Muscle of leg (tissue), 11 donors: Measurements from ENCODE around the gene TTLL6. TPM values are rescaled to one million over a fixed set of nuclear protein-coding genes. Genes with fewer than 3 reads are reported as not detected.

ENCODE experiments used
- DNase-seq: peaks from one replicate; pipeline ENCODE4 v3.0.0; 2013
- H3K27ac ChIP-seq: one replicate; pipeline ENCODE4 v1.5.1; 2013; ENCODE audit warnings: mild to moderate bottlenecking, low read length, control low read depth
- H3K27me3 ChIP-seq: one replicate; pipeline ENCODE4 v1.6.1; 2013; ENCODE audit warnings: low read length; ENCODE audit not compliant: control insufficient read depth, insufficient read depth
- H3K36me3 ChIP-seq: one replicate; pipeline ENCODE4 v1.6.1; 2013; ENCODE audit warnings: low read length; ENCODE audit not compliant: control insufficient read depth, insufficient read depth
- H3K4me1 ChIP-seq: one replicate; pipeline ENCODE4 v1.6.1; 2013; ENCODE audit warnings: low read length; ENCODE audit not compliant: control insufficient read depth, insufficient read depth
- H3K4me3 ChIP-seq: one replicate; pipeline ENCODE4 v1.5.1; 2013; ENCODE audit warnings: low read length, control low read depth
- H3K9me3 ChIP-seq: replicated peaks from 2 replicates; pipeline ENCODE4 v1.6.1; 2013; ENCODE audit warnings: low read depth, low read length; ENCODE audit not compliant: control insufficient read depth
- WGBS: methylation state at CpG from one replicate; pipeline ENCODE4 v1.1.5; 2013; ENCODE audit warnings: missing lambda C conversion rate; ENCODE audit not compliant: insufficient coverage; 5-methylcytosine and 5-hydroxymethylcytosine counted together
- polyA plus RNA-seq, 8 donors: library from polyadenylated mRNA; unstranded; fragments of 120-200 nt; gene quantifications; one replicate each; pipeline versions ENCODE4 v1.2.1 to v1.2.3, GENCODE V29; 2013; ENCODE audit warnings: inconsistent platforms in 1 of 8, low replicate concordance in 1 of 8; ENCODE audit not compliant: insufficient read length in 8 of 8, insufficient read depth in 1 of 8
- total RNA-seq: library from RNA; stranded (reverse); fragments of 120-200 nt; gene quantifications from one replicate; pipeline ENCODE4 v1.2.4, GENCODE V29; 2013

The TTLL6 gene
- total and polyA plus RNA-seq, 9 donors = 0.25 to 0.62 TPM; not detected in 7

DNA sequence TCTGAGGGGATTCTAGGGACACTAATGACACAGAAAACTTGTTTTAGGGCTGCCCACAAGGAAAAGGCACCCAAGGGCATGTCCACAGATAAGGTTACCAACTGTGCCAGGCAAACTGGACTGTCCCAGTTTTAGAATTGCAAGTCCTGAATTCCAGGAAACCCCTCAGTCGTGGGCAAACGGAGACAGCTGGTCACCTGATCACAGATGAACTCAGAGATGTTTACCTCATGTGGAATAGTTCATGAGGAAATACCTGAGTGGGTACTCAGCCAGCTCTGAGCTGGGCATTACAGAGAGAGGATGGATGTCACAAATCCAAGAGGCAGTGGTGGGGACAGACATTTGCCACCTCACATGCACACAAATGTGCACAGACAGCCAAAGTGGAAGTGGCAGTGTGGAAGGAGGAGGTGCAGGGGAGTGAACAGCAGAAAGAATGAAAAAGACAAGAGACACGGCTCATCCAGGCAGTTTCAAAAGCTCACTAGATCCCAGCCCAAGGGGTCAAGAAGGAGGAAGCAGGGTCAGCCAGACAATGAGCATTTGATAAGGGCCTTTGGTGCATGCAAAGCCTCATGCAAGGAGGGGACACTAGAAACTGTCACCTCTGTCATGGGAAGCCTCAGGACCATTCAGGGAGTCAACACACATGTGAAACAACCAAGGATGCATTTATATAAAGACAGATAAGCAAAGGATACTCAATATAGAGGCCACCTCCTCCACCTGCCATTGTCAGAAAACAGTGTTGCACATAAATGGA, 24.8 kb downstream of the TTLL6 start:
- Histone ChIP-seq H3K27me3 (peaks cover 66% of the 10 kb centered on the region), H3K9me3 (no peaks in the 10 kb centered on the region), H3K36me3 (no peaks in the 10 kb centered on the region), H3K4me1 (no peaks in the 10 kb centered on the region), H3K4me3 (no peak overlapping the region), H3K27ac (no peak overlapping the region)
- DNase-seq = no peak
- 24% methylated on average over 3 of the region's 3 CpGs for WGBS

DNA sequence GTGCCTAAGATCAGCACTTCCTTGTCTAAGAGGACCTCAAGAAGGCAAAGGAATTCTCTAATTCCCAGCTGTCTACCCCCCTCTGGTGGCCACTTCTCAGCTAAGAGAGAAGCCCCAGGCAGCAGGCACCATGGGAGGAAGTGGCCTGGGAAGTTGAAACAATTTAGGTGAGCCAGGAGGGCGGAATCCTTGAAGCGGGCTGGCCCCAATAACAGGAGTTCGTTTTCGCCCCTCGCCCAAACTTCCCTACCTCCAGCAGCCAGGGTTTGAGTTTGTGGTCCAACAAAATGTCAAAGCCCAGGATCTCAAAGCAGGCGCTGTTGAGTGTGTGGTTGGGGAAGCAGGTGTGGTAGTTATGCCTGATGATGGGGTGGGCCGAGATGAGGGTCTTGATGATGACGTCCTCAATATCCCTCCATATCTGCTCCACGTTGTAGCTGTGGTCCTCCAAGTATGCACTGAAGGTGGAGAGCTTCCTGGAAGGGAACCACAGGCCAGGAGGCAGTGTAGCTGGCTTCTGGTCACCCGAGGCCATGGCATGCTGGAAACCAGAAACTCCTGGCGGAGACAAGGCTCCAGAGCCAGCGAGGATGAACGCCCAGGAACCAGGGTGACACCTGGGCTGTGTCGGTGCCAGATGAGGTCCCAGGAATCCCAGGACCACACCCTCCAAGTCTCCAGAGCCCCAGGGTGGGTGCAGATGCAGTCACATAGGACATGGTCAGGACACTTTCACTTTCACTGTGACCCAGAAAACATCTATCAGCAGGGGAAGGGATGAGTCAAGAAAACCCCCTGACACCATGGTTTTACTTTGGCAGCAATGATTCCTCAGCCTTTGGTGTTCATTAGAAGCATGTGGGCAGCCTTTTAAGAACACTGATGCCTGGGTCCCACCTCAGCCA, 25.6 kb downstream of the TTLL6 start:
- WGBS = 62% methylated on average over 6 of the region's 14 CpGs
- Histone ChIP-seq H3K4me1 (no peaks in the 10 kb centered on the region), H3K4me3 (no peak overlapping the region), H3K27ac (no peak overlapping the region), H3K9me3 (no peaks in the 10 kb centered on the region), H3K27me3 (peaks cover 66% of the 10 kb centered on the region), H3K36me3 (no peaks in the 10 kb centered on the region)
- DNase-seq = peak; percentile 86

DNA sequence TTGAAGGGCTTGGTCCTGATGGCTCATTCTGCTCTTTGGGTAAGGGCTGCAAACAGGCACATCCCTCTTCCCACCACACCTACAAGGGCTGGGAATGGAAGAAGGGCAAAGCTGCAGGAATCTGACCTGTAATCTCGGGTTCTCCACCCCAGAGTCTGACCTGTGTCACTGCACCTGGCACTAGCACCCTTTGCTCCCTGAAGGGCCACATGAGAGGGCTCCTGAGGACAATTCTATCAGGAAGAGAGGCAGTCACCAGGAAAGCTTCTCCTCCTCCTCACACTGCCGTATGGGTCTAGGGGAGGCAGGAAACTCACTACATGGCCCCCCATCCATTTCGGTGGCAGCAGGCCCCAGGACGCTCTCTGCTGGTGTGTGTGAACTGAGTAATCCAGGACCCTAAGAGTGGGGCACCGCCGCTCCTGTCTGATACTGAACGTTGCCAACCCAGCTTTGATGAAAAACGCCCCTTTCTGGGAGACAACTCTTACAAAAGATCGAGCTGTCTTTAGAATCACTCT, 26.4 kb downstream of the TTLL6 start:
- H3K9me3 ChIP-seq = no peaks in the 10 kb centered on the region
- no peak for DNase-seq
- no peak overlapping the region for H3K4me3 ChIP-seq
- H3K27ac ChIP-seq = no peak overlapping the region
- H3K27me3 ChIP-seq = peaks cover 70% of the 10 kb centered on the region
- no peaks in the 10 kb centered on the region for H3K36me3 ChIP-seq
- WGBS = 27% methylated on average over 6 of the region's 9 CpGs
- H3K4me1 ChIP-seq = no peaks in the 10 kb centered on the region

DNA sequence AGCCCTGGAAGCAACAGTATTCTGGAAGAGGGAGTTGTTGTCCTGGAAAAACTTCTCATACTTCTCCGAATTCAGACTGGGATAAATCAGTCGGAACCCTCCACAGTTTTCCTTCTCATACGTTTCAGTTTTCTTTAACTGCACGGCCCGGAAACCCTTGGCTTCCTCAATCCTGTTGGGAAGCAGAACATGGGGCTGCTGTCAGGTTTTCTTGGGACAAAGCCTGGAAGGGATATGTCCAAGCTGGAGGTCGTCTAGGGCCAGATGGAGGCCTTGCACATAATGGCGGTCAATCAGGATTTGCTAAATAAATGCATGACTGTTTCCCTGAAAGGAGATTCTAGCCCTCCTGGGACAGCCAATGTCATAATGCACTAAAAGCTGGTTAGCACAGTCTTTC, 29.2 kb downstream of the TTLL6 start:
- H3K4me3 ChIP-seq = no peak overlapping the region
- H3K27me3 ChIP-seq = peaks cover 52% of the 10 kb centered on the region
- no peaks in the 10 kb centered on the region for H3K36me3 ChIP-seq
- peak; percentile 80 for DNase-seq
- WGBS = 58% methylated on average over 4 of the region's 7 CpGs
- no peaks in the 10 kb centered on the region for H3K4me1 ChIP-seq
- no peak overlapping the region for H3K27ac ChIP-seq
- H3K9me3 ChIP-seq = no peaks in the 10 kb centered on the region

DNA sequence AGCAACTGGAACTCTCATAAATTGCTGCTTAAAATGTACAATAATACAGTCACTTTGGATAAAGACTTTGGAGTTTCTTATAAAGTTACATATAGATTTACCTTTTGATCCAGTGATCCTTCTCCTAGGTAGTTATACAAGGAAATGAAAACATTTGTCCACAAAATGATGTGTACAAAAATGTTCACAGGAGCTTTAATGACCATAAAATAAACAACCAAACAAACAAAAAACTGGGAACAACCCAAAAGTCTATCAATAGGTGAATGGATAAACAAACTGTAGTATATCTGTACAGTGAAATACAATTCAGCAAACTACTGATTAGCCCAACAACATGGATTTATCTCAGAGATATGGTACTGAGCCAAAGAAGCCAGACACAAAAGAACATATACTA, 37.6 kb downstream of the TTLL6 start:
- H3K4me3 ChIP-seq = no peak overlapping the region
- H3K9me3 ChIP-seq = no peaks in the 10 kb centered on the region
- H3K36me3 ChIP-seq = no peaks in the 10 kb centered on the region
- peaks cover 8% of the 10 kb centered on the region for H3K27me3 ChIP-seq
- H3K27ac ChIP-seq = no peak overlapping the region
- no peak for DNase-seq
- H3K4me1 ChIP-seq = no peaks in the 10 kb centered on the region

DNA sequence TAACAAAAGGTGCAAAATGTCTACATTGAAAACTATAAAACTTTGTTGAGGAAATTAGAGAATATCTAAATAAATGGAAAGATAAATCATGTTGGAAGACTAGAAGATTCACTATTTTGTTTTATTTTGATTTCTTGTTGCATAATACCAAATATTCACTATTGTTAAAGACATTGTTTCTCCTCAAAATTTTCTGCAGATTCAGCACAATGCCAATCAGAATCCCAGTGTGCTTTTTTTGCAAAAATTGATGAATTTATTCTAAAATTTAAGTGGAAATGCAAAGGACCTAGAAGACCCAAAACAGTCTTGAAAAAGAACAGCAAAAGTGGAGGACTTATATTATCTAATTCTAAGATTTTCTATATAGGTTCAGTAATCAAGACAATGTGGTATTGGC, 40.4 kb downstream of the TTLL6 start:
- no peak for DNase-seq
- H3K36me3 ChIP-seq = no peaks in the 10 kb centered on the region
- no peaks in the 10 kb centered on the region for H3K4me1 ChIP-seq
- no peak overlapping the region for H3K4me3 ChIP-seq
- no peak overlapping the region for H3K27ac ChIP-seq
- H3K27me3 ChIP-seq = peaks cover 15% of the 10 kb centered on the region
- no peaks in the 10 kb centered on the region for H3K9me3 ChIP-seq

DNA sequence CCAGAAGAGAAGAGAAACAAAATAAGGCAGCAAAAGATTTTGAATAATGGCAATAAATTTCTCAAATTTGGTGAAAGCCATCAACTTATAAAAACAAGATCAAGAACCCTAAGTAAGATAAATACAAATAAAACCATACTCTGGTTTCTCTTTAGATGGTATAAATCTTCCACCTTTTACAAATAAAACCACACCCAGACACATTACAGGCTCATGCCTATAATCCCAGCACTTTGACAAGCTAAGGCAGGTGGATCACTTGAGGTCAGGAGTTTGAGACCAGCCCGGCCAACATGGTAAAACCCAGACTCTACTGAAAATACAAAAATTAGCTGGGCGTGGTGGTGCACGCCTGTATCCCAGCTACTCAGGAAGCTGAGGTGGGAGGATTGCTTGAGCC, 43.8 kb downstream of the TTLL6 start:
- H3K27ac ChIP-seq = no peak overlapping the region
- H3K27me3 ChIP-seq = peaks cover 13% of the 10 kb centered on the region
- no peak for DNase-seq
- H3K9me3 ChIP-seq = no peaks in the 10 kb centered on the region
- no peaks in the 10 kb centered on the region for H3K36me3 ChIP-seq
- H3K4me3 ChIP-seq = no peak overlapping the region
- no CpG with 5 or more reads among the region's 3 CpGs for WGBS
- peaks cover 5% of the 10 kb centered on the region for H3K4me1 ChIP-seq

DNA sequence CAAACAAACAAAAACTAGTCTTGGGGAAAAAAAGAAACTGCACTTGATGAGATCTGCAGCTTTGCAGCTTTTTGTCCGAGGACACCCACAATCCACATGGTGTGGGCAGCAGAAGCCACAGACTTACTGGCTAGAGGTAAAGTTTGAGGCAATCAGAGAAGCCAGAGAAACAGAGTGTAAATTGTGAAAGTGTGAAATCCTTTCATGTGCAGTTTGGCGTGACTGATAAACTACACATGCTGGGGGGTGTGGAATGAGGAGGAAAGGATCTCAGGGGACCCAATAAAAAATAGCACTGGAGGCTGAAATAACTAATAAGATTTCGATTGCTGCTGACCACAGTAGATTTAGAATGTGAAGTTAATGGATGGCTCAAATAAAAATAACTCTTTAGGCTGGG, 46.1 kb downstream of the TTLL6 start:
- Histone ChIP-seq H3K4me3 (no peak overlapping the region), H3K36me3 (no peaks in the 10 kb centered on the region), H3K4me1 (peaks cover 5% of the 10 kb centered on the region), H3K27ac (no peak overlapping the region), H3K27me3 (peaks cover 13% of the 10 kb centered on the region), H3K9me3 (no peaks in the 10 kb centered on the region)
- no peak for DNase-seq
- WGBS = 36% methylated on average over 2 of the region's 3 CpGs

DNA sequence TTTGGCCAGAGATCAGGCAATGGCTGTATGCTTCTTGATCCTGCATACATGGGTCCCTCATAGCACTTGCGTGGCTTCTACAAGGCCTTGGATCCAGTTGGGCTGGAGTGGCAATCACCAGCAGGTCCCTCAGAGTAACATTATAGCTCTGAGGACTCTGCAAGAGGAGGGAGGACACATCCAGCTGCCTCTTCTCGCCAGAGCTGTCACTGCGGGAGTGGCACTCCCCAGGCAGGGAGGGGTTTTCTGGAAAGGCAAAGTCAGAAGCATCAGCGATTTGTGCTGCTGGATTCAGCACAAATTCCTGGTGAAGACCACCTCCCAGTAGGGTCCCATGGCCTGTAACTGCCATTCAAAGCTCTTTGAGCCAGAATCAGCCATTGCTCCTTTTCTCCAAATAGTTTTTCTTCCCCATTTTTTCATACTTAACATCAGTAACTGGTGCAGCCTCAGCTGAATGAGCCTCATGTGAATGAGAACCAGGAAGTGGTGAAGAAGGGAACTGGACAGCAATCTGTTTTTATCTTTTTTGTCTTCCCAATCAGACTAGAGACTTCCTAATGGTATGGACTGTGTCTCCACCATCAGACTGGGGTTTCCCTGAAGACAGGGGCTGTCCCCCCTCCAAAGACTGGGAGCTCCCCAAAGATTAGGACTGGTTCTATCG, 47.9 kb downstream of the TTLL6 start:
- no peak overlapping the region for H3K4me3 ChIP-seq
- H3K27me3 ChIP-seq = peaks cover 15% of the 10 kb centered on the region
- peaks cover 5% of the 10 kb centered on the region for H3K4me1 ChIP-seq
- DNase-seq = no peak
- no peaks in the 10 kb centered on the region for H3K36me3 ChIP-seq
- no peak overlapping the region for H3K27ac ChIP-seq
- 72% methylated on average over 2 of the region's 5 CpGs for WGBS
- no peaks in the 10 kb centered on the region for H3K9me3 ChIP-seq

DNA sequence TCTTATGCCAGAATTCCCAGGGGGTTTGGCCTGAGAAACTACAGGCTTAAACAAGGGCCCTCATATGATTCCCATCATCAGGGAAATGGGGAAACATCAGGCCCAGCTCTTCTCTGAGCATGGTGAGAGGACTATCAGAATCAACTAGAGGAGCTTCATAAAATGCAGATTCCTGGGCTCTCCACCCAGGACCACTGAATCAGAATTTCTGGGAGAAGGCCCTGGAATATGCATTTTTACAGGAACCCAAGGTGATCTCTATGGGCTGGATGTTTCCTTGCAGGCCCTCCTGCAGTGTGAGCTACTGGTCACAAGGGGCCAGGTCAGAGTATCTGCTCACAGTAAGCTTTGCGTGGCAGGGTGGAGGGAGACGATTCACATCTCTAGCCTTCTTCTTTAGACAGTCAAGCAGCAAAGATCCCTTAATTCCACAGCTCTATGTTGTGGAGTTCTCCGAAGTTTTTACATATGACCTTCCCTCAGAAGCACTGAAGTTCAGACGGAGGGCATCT, 49.7 kb downstream of the TTLL6 start:
- Histone ChIP-seq H3K9me3 (no peaks in the 10 kb centered on the region), H3K36me3 (no peaks in the 10 kb centered on the region), H3K4me3 (no peak overlapping the region), H3K4me1 (peaks cover 5% of the 10 kb centered on the region), H3K27me3 (peaks cover 22% of the 10 kb centered on the region), H3K27ac (no peak overlapping the region)
- 92% methylated on average over 2 of the region's 4 CpGs for WGBS
- DNase-seq = no peak
